GM04504 (cell line): Measurements from ENCODE around the gene JSRP1.

Experiments
- DNase-seq: peaks from one replicate; pipeline ENCODE4 v3.0.0-alpha.2; 2012; ENCODE audit warnings: low read depth

JSRP1 gene, protein sequence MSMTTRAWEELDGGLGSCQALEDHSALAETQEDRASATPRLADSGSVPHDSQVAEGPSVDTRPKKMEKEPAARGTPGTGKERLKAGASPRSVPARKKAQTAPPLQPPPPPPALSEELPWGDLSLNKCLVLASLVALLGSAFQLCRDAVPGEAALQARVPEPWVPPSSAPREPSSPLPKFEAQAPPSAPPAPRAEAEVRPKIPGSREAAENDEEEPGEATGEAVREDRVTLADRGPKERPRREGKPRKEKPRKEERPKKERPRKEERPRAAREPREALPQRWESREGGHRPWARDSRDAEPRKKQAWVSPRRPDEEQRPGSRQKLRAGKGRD

DNA sequence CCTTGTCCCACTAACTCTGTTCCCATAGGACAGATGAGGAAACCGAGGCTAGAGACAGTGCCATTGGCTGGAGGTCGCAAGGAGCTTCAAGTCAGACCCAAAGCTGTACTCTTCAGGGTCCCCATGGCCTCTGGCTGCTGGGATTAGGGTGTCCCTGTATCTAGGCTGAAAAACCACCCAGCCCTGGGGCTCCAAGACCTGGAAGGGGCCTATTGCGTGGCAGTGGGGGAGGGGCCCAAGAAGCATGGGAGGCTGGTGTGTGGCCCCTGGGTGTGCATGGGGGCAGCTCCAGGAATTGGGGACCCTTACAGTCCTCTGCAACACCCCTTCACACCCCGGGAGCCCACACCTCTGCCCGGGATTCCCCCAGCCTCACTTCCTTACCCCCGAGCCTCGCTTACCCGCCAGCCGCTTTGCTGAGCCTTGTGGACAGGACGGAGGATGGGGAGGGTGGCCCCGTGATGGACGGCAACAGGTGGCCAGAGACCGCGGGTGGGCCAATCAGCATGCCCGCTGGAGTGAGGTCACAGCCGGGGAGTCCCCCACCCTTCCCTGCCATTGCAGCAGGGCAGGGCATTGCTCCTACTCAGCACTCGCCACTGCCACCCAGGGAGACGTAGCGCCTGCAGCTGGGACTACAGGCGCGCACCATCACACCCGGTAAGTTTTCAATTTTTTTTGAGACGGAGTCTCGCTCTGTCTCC is at the start of gene JSRP1:
JSRP1 (minus strand) TSS at position 436 of the 704 bp plus-strand sequence. CDS start 1,103 bp downstream, outside the sequence.
- DNase-seq: no peak

DNA sequence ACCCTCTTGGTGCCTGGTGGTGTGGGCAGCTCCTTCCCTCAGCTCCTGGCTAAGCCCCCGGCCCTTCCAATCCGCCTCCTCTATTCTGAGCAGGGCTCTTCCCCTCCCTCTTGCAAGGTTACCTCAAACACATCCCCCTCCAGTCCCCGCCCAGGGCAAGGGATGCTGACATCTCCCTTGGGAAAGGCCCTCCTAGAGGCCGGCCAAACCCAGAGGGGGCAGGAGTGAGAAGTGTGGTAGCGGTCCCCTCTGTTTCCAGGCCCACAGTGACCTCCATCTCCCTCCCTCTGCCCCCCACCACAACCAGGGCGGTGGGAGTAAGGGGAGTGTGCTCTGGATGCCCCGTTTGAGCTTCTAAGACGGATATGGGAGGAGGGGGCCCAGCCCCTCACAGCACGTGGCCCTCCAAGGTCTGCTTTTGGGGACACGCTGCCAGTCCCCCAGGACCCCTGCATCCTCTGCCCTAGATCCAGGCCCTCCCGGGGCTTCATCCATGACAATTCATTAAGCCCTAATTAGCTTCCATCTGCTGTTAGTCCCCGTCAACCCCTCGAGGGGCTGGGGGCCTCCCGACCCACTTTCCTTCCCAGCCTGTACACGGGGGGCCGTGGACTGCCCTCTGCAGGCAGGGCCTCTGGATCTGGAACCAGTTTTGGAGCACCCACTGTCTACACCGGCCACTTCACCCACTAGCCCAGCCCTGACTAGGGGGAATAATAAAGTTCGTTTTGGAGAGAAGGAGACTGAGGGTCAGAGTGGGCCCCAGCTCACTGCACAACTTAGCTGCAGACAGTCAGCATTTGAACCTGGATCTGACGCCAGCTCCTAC is 49.4 kb upstream of the JSRP1 start:
- DNase-seq: no peak

DNA sequence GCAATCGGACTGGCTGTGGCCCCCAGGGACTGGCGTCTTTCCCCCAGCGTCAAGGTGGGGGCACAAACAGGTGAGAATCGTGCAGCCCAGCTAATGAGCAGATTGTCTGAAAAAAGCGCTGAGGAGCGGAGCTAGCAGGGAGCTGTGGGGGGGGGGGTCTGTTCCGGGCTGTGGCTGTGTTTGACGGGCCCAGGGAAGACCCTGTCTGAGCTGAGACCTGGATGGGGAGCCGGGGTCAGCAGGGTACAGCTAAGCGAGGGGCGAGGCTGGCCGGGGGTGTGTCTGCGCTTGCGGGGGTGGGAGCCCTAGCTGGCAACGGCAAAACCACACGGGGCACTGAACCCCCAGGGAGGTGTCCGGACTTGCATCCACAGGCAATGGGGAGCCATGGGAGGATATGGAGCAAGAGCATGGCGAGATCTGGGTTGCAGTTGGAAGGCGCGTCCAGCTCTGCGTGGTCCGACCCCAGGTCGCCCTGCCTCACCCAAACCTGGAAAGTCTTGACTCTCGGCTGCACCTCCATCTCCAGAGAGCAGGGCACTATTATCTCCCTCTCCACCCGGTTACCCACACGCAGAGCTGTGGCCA is 47.1 kb upstream of the JSRP1 start:
- no peak for DNase-seq

DNA sequence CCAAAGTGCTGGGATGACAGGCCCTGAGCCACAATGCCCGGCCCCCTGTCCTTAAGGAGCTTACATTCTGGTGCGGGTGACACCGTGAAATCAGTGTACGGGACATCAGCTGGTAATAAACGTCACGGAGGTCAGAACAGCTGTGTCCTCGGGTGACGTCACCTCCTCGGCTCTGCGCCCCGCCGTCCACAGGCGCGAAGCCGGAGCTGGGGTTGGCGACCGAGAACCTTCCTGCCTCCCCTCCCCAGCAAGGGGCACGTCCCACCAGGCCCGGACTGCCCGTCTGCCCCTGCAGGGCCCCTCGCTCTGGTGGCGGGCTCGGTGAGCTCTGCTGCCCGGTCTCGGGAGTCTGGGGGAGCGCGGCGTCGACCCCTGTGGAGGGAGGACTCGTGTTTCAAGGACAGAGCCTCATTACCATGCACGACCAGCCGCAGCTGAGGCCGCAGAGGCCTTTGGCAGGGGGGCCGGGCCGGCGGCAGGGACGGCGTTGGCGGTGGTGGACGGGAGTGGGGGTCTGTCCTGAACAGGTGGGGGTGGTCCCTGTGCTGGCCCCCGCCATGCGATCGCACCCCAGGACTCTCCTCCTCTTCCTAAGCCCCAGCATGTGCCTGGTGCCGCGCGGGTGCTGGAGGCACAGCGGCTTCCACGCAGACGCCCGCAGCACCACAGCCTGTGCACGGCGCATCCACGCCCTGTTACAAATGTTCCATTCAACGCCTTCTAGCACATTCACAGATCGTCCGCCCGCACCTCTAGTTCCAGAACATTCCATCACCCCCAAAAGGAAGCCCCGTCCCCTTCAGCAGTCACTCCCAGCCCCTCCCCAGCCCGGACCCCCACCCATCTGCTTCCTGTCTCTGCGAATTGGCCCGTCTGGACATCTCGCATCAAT is 46.3 kb upstream of the JSRP1 start:
- no peak for DNase-seq

DNA sequence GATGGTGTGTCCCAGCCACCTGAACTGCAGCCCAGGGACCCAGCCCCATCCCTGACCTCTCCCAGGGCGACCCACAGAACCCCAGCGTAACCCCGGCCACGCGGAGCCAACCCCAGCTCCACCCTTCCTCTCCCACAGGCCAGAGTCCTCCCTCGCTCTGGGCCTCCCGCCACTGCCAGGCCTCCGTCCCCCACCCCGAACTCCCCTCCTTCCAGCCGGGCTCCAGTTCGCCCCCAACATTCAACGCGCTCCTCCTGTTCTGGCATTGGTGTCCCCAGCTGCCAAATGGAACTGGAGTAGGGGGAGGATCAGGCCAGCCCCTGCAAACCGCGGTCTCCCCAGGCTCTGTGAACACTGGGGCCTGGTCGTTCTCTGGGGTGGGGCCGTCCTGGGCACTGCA is 44.3 kb upstream of the JSRP1 start:
- DNase-seq: no peak

DNA sequence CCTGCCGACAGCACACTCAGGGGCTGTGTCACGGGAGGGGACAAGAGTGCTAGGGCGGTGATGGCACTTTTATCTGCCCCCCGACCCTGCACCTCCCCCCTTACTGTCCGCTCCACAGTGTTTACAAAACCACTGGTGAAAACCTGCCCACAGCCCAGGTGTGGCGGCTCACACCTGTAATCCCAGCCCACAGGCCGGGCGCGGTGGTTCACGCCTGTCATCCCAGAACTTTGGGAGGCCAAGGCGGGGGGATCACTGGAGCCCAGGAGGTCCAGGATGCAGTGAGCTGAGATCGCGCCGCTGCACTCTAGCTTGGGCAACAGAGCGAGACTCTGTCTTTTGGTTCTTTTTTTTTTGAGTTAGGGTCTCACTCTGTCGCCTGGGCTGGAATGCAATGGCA is 39.9 kb upstream of the JSRP1 start:
- DNase-seq: no peak

DNA sequence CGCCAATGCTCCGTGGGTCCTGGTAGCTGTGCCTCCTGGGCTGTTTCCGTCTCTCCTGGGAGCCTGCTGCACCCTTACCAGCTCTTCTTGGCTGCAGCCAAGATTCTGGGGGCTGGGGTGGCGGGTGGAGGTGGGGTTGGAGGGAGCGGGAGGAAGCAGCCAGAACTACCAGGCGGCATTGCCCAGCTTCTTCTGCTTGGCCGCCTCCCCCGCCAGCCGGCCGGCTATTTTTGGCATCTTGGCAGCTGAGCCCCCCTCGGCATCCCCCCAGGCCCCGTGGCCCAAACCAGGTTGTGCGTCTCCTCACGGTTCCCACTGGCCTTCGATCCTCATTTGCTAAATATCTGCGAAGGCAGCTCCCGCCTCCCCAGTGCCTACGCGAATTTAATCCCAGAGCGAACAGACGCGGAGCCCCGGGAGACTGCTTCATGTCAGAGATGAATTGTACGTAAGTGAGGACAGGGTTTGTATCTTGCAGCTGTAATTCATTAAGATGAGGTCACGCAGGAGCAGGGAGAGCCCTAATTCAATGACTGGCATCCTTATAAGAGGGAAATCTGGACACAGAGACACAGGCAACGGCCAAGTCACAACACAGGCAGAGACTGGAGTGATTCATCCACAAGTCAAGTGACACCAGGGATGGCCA is 38.6 kb upstream of the JSRP1 start:
- DNase-seq: peak; percentile 85

DNA sequence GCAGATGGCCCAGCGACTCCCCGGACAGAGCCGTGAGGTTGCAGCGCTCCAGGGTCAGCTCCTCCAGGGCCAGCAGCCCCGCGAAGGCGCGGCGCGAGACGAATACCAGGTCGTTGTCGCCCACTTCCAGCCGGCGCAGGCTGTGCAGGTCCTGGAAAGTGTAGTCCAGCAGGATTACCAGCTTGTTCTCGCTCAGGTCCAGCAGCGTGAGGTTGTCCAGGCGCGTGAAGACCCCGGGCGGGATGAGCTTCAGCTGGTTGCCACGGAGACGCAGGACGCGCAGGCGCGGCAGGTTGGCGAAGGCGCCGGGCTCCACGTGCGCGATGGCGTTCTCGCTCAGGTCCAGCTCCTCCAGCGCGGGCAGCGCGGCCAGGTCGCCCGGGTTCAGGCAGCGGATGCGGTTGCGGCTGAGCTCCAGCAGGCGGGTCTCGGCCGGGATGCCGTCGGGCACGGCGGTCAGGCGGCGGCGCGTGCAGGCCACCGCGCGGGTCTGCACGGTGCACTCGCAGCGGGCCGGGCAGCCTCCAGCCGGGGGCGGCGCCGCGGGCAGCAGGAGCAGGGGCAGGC is 35.1 kb upstream of the JSRP1 start:
- DNase-seq: no peak

DNA sequence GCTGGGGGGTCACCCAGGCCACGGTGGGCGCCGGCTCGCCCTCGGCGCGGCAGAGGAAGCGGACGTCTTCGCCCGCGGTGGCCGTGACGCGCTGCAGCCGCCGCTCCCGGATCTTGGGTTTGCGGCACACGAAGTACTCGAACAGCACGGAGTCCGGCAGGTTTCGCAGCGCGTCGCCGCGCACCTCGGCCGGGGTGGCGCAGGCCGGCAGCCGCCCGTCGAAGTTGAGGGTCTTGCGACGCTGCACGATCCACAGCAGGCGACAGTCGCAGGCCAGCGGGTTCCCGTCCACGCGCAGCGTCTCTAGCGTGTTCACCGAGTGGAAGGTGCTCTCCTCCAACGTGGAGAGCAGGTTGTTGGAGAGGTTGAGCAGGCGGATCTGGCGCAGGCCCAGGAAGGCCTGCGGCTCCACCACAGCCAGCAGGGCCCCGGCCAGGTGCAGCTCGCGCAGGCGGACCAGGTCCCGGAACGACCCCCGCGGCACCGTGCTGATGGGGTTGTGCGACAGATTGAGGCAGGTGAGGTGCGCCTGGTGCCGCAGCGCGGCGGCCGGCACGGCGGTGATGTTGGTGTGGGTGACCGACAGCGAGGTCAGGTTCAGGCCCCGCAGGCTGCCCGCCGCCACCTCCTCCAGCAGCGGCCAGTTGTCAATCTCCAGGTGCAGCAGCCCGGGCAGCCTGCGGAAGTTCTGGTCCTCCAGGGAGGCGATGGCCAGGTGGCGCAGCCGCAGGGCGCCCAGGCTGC is 34.4 kb upstream of the JSRP1 start:
- no peak for DNase-seq

DNA sequence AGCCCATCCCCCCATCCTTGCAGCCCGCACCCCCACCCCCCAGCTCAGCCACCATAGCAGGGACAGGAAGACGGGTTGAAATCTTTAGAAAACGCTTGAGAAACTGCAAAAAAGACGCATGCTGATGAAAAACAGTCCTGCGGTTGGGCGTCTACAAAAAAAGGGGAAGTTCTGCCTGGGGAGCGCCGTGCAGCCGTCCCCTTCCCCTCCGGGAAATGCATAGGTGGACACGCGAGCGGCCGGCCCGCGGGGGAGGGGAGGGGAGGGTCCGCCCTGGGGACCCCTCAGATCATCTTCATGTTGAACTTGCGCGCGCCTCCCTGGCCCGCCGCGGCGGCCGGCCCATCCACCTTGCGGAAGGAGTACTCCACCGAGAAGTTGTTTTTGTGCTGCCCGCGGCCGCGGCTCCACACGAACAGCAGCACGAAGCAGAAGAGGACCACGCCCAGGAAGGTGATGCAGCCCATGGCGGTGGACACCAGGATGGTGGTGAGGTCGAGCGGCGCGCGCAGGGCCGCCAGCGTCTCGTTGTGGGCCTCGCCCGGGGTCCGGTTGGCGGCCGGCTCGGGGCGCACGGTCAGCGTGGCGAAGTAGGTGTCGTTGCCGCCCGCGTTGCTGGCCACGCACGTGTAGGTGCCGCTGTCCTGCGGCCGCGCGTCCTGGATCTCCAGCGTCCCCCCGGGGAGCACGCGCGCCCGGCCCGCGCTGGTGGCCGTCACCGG is 33.7 kb upstream of the JSRP1 start:
- no peak for DNase-seq

DNA sequence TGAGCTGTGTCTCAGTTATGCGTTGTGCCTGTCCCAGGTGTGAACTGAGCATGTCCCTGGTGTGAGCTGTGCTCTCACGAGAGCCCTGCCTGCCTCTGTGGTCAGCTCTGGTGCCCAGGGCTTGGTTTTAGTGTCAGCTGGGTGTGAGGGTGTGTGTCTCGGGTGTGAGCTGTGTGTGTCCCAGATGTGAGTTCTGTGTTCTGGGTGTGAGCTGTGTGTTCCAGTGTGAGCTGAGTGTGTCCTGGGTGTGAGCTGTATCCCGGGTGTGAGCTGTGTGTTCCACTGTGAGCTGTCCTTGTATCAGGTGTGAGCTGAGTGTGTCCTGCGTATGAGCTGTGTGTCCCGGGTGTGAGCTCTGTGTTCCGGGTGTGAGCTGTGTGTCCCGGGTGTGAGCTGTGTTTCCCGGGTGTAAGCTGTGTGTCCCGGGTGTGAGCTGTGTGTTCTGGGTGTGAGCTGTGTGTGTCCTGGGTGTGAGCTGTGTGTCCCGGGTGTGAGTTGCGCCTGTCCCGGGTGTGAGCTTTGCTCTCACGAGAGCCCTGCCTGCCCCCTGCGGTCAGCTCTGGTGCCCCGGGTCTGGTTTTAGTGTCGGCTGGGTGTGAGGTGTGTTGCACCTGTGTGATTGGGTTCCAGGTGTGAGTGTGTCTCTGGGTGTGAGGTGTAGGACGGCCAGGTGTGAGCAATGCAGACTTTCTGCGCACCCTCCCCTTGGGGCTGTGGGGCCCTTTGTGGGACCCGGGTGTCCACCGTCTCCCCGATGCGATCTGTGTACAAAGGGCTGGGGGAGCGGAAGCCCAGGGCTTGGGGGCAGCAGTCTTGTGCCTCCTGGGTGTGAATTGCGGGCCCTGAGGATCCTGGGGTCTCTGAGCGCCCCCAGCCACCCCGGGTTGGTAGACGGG is 32.8 kb upstream of the JSRP1 start:
- DNase-seq: no peak

DNA sequence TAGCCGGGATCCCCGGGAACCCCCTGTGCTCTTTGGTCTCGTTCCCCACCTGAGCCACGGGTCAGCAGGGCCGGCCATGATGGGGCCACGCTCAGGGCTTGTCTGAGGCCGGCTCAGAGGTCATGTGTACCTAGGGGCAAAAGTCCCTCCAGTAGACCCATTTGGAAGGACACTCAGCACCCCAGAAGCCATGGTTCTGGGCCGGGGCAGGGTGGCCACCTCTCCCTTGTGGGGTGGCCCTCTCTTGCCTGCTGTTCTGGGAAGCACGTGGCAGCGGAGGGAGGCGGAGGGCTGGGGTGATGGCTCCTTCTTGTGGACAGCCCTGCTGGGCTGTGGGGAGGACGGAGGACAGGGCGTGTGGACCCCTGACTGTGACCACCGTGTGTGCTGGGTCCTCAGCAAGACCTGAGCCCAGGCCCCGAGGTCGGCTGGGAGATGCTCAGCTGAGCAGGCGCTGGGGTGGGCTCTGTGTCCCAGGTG is 32.2 kb upstream of the JSRP1 start:
- DNase-seq: no peak

DNA sequence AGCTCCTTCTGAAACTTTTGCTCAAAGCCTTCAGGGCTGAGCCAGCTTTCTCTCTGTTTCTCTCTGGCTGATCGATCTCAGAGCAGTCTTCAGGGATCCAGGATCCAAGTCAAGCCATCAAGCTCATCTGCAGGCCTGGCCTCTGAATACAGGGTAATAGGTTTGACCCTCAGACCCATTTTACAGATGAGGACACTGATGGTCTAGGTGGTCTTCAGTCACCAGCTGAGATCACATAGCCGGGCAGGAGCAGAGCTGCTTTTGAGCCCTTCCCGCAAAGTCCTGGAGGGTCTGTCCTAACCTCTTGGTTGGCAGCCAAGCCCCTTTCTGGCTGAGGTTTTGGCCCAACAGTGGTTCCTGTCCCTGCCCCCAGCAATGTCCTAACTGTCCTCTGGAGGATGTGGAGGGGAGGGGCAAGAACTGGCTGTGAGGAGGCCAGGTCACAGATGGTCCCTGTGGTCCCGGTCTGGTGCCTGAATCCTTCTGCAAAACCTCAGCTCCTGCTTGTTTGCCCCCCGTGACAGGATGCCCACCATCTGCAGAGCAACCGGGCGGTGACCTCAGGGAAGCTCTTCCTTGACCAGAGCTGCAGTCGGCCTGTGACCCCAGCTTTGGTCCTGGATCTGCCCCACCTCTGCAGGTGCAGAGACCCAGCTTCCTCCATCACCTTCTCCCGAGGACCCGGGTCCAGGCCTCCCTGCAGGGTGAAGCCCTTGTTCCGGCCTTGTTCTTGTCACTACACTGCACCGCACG is 31.5 kb upstream of the JSRP1 start:
- DNase-seq: no peak

DNA sequence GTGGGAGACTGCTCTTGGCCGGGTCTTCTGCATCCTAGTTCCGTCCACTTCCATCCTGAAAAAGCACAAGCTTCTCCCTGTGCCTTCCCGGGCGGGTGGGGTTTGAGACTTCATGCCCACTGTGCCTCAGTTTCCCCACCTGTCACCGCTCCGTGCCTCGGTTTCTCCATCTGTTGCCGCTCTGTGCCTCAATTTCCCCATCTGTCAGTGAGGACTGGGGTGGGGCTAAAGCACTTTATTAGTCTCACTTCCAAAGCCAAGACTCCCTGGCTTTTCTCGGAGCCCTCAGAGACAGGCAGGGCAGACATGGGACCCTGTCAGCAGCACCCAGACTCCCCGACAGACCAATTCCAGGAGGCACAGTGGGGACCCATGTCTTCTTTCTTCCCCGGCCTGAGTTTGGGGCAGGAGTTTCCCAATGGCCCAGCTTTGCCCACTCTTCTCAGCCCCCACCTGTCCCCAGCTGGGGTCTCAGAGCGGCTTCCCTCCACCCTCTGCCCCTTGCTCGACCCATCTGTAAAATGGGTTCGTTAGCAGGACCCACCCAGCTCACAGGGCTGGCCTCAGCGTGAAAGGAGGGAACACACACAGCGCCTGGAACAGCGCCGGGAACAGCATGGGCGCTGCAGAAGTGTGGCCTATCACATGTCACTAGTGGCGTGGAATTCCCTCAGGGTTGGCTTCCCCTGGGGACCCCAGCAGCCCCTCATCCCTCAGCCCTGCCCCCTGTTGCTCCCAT is 30.4 kb upstream of the JSRP1 start:
- DNase-seq: no peak

DNA sequence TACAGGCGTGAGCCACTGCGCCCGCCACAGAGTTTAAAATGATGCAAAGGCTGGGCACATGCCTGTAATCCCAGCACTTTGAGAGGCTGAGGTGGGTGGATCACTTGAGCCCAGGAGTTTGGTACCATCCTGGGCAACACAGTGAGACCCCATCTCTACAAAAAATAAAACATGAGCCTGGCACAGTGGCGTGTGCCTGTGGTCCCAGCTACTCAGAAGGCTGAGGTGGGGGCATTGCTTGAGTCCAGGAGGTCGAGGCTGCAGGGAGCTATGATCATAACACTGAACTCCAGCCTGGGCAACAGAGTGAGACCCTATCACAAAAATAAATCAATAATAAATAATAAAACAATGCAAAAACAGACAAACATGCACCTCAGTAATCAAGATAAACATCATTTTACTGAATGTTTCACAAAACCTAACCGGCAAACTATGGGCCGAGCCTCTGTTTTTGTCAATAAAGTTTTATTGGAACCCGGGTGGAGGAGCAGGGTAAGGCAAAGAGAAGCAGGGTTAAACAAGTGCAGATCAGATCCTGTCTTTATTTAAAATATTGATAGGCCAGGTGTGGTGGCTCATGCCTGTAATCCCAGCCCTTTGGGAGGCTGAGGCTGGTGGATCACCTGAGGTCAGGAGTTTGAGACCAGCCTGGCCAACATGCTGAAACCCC is 27.8 kb upstream of the JSRP1 start:
- DNase-seq: no peak

DNA sequence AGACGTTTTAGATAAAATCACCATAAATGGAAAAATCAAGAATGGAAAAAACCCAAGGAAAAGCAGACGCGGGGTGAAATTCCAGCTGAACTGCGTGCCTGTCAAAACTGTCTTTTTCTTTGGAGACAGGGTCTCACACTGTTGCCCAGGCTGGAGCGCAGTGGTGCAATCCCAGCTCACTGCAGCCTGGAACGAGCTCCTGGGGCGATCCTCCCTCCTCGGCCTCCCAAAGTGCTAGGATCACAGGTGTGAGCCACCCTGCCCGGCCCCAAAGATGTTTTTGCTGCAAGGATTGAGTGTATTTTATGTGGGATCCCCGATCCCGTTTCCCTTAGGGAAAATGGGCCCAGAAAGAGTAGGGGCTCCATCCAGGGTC is 26.6 kb upstream of the JSRP1 start:
- DNase-seq: no peak
